NCI-H69 (cell line): Measurements from ENCODE around the gene THSD8.

Experiments used
- DNase-seq: peaks from one replicate; lab custom pipeline; 2025; lab: John Stamatoyannopoulos, UW

The THSD8 gene

GRCh38 chr19:12801466-12802266 lies at the start of gene THSD8, which contains the start of gene PRDX2:
Gene THSD8, plus strand, starts transcription at chr19:12802069. Its CDS starts 3 bp downstream, at chr19:12802072.
Gene PRDX2, minus strand, starts transcription at chr19:12801800. Its CDS starts 539 bp downstream, at chr19:12801261.
- peak; percentile 94 for DNase-seq

- DNase-seq, result no peak
These were observed 47.2 kb upstream of the THSD8 start for GRCh38 chr19:12754465-12755196.

GRCh38 chr19:12756150-12756883 lies 45.6 kb upstream of the THSD8 start:
- DNase-seq, result no peak

GRCh38 chr19:12757544-12758274 lies 44.2 kb upstream of the THSD8 start:
- peak; percentile 89 for DNase-seq

- no peak for DNase-seq
These were observed 42.2 kb upstream of the THSD8 start for GRCh38 chr19:12759686-12760085.

- DNase-seq, result no peak
These were observed 38.8 kb upstream of the THSD8 start for GRCh38 chr19:12763100-12763499.

GRCh38 chr19:12764698-12765097 lies 37.2 kb upstream of the THSD8 start:
- DNase-seq, result no peak

GRCh38 chr19:12766051-12766521 lies 35.8 kb upstream of the THSD8 start:
- peak; percentile 92 for DNase-seq

GRCh38 chr19:12767150-12767549 lies 34.7 kb upstream of the THSD8 start:
- DNase-seq, result no peak

GRCh38 chr19:12767666-12768065 lies 34.2 kb upstream of the THSD8 start:
- no peak for DNase-seq

GRCh38 chr19:12769689-12770088 lies 32.2 kb upstream of the THSD8 start:
- peak; percentile 97 for DNase-seq

- no peak for DNase-seq
These were observed 30.9 kb upstream of the THSD8 start for GRCh38 chr19:12770922-12771321.

- no peak for DNase-seq
These were observed 29.5 kb upstream of the THSD8 start for GRCh38 chr19:12772323-12772722.

- peak; percentile 30 for DNase-seq
These were observed 28.3 kb upstream of the THSD8 start for GRCh38 chr19:12773571-12773970.

- peak; percentile 89 for DNase-seq
These were observed 27.0 kb upstream of the THSD8 start, which contains the start of gene HOOK2 for GRCh38 chr19:12774588-12775555. Gene HOOK2, minus strand, starts transcription at chr19:12775552. Its CDS starts 103 bp downstream, at chr19:12775449.

- peak; percentile 94 for DNase-seq
These were observed 24.5 kb upstream of the THSD8 start for GRCh38 chr19:12777217-12778016.

GRCh38 chr19:12778017-12778904 lies 23.6 kb upstream of the THSD8 start:
- DNase-seq, result peak; percentile 97

- no peak for DNase-seq
These were observed 23.0 kb upstream of the THSD8 start for GRCh38 chr19:12778905-12779161.
